ENCODE results near the gene ADD3. TPM values are rescaled to one million over a fixed set of nuclear protein-coding genes. Genes with fewer than 3 reads are reported as not detected.

The ADD3 gene
- total RNA-seq, 2 donors from 2014 or later = 158 to 377 TPM

DNA sequence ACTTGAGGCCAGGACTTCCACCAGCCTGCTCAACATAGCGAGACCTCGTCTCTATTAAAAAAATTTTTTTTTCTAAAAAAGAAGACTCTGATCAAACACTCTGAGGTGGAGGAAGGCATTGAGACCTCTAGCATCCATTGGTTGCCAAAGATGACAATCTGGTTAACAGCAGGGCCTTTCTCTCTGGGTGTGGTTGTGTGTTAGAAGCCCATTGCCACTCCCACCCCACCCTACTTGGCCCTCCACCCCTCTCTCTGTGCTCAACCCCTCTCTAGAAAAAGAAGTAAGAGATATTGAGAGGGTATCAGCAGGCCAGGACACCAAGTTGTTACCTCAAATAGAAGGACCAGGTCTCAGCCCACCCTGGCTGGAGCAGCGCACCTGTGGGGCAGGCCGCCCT is 142.3 kb downstream of the ADD3 start:
- H3K4me3 ChIP-seq = no peak overlapping the region
- no peak overlapping the region for H3K27ac ChIP-seq
- DNase-seq (ENCODE audit: low spot score) = no peak
- H3K27me3 ChIP-seq = no peaks in the 10 kb centered on the region
- no peak for TF ChIP-seq CTCF (IDR thresholded peaks at IDR 0.05)
- no peaks in the 10 kb centered on the region for H3K9me3 ChIP-seq
- no peaks in the 10 kb centered on the region for H3K4me1 ChIP-seq
- H3K36me3 ChIP-seq = no peaks in the 10 kb centered on the region

DNA sequence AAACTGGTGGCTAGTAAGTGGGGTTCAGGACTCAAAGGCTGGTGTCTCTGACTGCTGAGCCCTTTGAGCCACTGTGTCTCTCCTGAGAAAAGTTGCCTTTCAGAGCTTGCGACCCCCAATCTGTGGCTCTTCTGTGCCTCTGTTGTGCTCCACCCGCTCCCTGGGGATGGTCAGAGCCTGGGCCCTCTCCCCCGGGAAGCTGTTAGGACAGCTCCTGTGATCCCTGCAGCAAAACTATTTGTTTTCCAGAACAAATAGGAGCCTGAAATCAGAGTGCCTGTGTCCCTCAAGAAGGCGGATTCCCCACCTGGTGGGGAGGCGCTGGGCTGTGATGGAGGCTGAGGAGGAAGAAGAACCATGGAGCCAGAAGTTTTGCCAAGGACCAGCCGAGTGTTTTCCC is 143.2 kb downstream of the ADD3 start:
- no peaks in the 10 kb centered on the region for H3K9me3 ChIP-seq
- TF ChIP-seq CTCF (IDR thresholded peaks at IDR 0.05) = no peak
- no peak overlapping the region for H3K27ac ChIP-seq
- no peaks in the 10 kb centered on the region for H3K4me1 ChIP-seq
- no peaks in the 10 kb centered on the region for H3K27me3 ChIP-seq
- H3K36me3 ChIP-seq = no peaks in the 10 kb centered on the region
- H3K4me3 ChIP-seq = no peak overlapping the region
- DNase-seq (ENCODE audit: low spot score) = no peak

DNA sequence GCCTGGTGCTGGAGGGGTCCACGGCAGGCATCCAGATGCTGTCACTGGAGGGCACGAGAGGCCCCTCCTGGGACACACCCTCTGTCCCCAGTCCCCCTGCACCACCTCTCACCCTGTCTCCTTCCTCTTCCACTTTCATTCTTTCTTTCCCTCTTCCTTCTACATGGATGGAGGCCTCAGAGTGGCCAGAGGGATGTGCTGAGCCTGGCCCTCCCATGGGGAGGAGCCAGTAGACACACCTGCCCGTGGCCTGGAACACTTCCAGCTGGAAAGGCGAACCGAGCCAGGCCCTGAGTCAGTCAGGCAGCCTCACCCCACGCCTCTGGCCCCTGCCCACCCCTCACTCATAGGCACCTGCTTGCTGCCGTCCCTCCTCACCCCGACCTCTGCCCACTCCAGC is 143.7 kb downstream of the ADD3 start:
- no peaks in the 10 kb centered on the region for H3K4me1 ChIP-seq
- H3K27ac ChIP-seq = no peak overlapping the region
- no peak overlapping the region for H3K4me3 ChIP-seq
- no peak for DNase-seq (ENCODE audit: low spot score)
- H3K9me3 ChIP-seq = no peaks in the 10 kb centered on the region
- TF ChIP-seq CTCF (IDR thresholded peaks at IDR 0.05) = no peak
- H3K27me3 ChIP-seq = no peaks in the 10 kb centered on the region
- no peaks in the 10 kb centered on the region for H3K36me3 ChIP-seq

GRCh38 chr10:110151971-110152370 is 144.2 kb downstream of the ADD3 start:
- H3K27me3 ChIP-seq = no peaks in the 10 kb centered on the region
- no peak overlapping the region for H3K27ac ChIP-seq
- no peak for DNase-seq (ENCODE audit: low spot score)
- H3K4me3 ChIP-seq = no peak overlapping the region
- no peaks in the 10 kb centered on the region for H3K4me1 ChIP-seq
- H3K9me3 ChIP-seq = no peaks in the 10 kb centered on the region
- no peak for TF ChIP-seq CTCF (IDR thresholded peaks at IDR 0.05)
- no peaks in the 10 kb centered on the region for H3K36me3 ChIP-seq

DNA sequence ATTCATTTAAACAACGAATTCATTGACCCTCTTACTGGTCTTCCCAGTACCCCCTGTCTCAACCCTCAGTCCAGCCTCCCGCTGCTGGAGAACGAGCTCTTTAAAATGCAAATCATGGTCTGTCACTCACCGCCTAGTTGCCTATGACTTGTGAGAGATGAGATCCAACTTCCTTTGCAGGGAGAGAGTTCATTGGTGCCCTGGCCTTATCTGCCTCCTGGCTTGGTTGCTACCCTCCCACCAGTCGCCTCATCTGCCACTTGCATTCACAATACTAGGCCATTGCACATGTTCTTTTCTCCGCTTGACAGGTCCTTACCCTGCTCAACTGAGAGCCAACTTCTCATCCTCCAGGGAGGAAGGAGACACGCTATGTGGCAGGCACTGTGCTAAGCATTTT is 145.6 kb downstream of the ADD3 start:
- Histone ChIP-seq H3K27me3 (no peaks in the 10 kb centered on the region), H3K27ac (no peak overlapping the region), H3K4me3 (no peak overlapping the region), H3K36me3 (no peaks in the 10 kb centered on the region), H3K9me3 (no peaks in the 10 kb centered on the region), H3K4me1 (no peaks in the 10 kb centered on the region)
- TF ChIP-seq CTCF (IDR thresholded peaks at IDR 0.05) = no peak
- DNase-seq (ENCODE audit: low spot score) = no peak

- Histone ChIP-seq H3K27me3 (no peaks in the 10 kb centered on the region), H3K27ac (no peak overlapping the region), H3K36me3 (no peaks in the 10 kb centered on the region), H3K4me3 (no peak overlapping the region), H3K4me1 (no peaks in the 10 kb centered on the region), H3K9me3 (no peaks in the 10 kb centered on the region)
- no peak for TF ChIP-seq CTCF (IDR thresholded peaks at IDR 0.05)
- no peak for DNase-seq (ENCODE audit: low spot score)
Measured at GRCh38 chr10:110156046-110156445, 148.3 kb downstream of the ADD3 start.

Data from right atrium auricular region (tissue), 2 donors.